Stimulated activated CD4-positive, alpha-beta T cell treated with anti-CD3 and anti-CD28 coated beads, Interleukin-4, amount 100 ng/mL, for 4 hours (primary cell): ENCODE results near the gene SPIRE2.
"Not testable (repeated sequence)": the region's sequence is repeated elsewhere in the genome, so short reads cannot be mapped to it uniquely, and the experiment has no call there.

ENCODE experiments used
- DNase-seq, 2 experiments: peaks; one replicate each; pipeline ENCODE4 v3.0.0-alpha.2; 2020

Gene SPIRE2

DNA sequence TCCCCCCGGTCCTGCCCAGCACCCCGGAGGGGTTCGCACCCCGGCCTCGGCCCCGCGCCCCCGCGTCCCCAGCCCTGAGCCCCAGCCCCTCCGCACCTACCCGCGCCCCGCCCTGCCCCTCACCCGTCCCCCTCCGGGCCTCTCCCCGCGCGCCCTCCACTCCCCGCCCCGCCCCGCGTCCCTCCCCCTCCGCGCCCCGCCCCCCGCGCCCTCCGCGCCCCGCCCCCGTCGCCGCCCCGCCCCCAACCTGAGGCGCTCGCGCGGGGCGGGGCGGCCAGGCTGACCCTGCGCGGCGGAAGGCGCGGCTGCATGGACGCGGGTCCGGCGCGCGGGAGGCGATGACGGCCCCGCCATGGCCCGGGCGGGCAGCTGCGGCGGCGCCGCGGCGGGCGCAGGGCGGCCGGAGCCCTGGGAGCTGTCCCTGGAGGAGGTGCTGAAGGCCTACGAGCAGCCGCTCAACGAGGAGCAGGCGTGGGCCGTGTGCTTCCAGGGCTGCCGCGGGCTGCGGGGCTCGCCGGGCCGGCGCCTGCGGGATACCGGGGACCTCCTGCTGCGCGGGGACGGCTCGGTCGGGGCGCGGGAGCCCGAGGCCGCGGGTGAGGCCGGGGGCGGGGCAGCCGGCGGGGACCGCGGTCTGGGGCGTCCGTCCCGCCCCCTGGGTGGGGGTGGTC, at the start of gene SPIRE2:
TSS of gene SPIRE2 (plus strand) at position 277 of the 671 bp plus-strand sequence. CDS start at position 353, 76 bp downstream.
- peak; percentile 52 to 67 for DNase-seq

DNA sequence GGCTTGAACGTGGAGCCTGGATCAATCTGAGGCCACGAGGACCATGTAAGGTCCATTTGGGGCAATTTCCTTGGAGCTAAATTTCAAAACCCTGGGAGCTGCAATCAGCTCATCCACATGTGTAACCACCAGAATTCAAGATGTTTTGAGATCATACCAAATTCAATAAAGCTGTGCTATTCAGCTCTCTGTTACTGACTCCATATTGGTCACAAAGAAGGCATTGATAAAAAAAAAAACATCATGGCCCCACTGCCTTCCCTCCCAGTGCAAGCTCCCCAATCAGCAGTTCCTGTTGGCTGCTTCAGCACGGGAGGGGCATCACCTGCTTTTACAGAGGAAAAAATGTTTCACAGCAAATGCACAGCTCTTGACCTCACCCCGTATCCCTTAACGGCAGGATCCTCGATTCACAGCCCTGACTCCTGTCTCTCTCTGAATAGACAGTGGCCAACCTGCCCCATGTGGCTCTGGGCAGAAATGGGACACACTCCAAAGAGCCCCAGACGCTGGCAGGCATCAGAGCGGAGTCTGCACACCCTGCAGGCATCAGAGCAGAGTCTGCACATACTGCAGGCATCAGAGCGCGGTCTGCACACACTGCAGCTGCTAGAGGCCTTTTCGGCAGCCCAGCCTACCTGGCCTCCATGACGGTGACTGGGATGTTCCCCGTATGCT, 48.9 kb upstream of the SPIRE2 start:
- no peak for DNase-seq

- no peak for DNase-seq
These were observed 48.4 kb upstream of the SPIRE2 start for GRCh38 chr16:89779909-89780305.

GRCh38 chr16:89782489-89782888, 45.8 kb upstream of the SPIRE2 start:
- no peak for DNase-seq

DNA sequence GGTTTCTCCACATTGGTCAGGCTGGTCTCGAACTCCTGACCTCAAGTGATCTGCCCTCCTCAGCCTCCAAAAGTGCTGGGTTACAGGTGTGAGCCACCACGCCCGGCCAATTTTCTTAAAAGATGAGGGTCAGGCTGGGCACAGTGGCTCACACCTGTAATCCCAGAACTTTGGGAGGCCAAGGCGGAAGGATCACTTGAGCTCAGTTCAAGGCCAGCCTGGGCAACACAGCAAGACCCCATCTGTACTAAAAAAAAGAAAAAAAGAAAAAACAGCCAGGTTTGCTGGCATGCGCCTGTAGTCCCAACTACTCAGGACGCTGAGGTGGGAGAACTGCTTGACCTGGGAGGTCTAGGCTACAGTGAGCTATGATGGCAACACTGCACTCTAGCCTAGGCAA, 44.3 kb upstream of the SPIRE2 start:
- DNase-seq = not testable (repeated sequence)

DNA sequence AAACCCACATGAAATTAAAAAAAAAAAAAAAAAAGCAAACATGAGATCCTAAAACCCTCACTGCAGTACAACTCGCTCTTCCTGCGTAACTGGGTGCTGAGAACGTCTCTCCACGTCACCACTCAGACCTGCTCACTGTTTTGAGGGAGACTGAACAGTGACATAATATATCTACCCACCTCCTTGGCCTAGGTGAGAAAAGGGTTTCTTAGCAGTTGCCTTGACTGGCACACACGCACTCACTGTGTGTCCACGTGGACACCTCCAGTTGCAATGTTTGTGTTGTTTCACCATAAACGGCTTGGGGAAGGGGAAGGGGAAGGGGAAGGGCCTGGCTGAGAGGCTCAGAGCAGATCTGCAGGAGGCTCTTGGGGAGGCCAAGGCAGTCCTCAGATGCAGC, 43.9 kb upstream of the SPIRE2 start:
- no peak for DNase-seq

DNA sequence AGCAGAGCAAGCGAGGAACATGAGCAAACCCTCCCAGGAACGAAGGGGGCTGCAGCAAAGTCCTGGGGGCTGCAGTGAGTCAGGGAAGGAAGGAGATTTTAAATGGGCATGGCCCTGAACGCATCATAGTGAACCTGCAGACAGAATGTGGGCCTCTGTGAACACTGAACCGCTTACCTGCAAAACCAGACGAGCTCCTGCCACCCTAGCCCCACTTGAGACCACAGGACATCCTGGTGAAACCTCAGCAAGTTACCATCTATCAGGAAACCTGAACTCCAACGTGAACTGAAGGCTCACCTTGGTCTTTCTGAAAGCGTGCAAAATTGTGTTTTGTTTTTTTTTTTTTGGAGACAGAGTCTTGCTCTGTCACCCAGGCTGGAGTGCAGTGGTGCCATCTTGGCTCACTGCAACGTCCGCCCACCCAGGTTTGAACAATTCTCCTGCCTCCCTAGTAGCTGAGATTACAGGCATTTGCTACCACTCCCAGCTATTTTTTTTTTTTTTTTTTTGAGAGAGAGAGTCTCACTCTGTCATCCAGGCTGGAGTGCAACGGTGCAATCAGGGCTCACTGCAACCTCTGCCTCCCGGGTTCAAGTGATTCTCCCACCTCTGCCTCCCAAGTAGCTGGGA, 42.6 kb upstream of the SPIRE2 start:
- no peak for DNase-seq

DNA sequence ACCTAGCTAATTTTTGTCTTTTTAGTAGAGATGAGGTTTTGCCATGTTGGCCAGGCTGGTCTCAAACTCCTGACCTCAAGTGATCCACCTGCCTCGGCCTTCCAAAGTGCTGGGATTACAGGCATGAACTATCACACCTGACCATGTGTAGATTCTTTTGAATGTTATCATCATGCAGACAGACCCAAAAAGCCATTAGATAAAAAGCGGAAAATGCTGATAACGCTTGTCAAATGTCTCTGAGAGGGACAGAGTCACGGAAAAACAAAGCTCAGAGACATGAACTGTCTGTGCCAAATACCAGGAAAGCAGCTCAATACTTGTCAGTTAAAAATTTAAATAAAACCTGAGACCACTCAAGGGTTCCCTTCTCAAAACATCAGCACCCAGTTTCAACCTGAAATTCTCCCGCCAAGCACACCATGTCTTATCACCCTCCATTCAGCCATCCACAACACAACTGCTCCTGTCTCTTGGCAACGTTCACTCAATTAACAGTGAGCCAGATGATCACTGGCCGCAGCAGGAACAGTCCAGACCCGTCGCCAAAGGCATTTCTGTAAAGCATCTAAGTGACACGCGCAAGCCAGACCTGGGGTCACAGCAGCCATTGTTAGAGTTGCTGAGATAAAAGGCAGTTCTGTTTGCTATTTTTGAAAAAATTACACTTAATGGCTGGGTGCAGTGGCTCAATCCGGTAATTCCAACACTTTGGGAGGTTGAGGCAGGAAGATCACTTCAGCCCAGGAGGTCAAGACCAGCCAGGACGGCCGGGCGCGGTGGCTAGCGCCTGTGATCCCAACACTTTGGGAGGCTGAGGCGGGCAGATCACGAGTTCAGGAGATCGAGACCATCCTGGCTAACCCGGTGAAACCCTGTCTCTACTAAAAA, 41.6 kb upstream of the SPIRE2 start:
- DNase-seq = no peak

GRCh38 chr16:89787365-89787805, 40.9 kb upstream of the SPIRE2 start:
- DNase-seq = no peak

DNA sequence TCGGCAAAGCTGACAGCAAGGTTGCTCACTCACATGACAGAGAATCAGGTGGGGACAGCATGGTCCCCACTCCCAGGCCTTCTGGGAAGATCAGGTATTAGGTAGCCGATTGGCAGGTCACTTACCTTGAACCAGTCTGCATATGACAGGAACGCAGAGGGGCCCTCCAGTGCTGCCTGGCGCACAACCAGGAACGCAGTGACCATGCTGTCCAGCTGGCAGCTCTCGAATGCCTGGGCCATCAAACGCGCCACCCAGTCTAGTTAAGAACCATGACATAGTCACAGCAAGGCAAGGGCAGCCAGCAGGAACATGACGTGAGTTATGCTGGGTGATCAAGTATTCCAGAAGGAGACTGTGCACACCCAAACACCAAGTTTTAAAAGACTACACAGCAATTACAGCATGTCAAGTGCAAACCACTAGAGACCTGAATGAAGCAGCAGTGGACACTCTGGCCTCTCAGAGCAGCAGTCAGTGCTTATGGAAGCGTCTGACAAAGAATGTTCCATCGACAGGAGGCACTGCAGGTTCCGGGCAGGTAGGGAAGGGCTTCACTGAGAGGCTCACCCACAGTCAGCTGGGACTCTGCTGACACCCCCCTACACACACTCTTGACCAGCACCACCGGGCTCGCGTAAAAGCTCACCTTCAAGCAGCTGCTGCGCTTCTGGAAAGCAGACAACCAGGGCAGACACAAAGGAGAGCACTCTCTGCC, 36.8 kb upstream of the SPIRE2 start:
- DNase-seq = no peak

- DNase-seq = peak; percentile 39 to 57
These were observed 35.2 kb upstream of the SPIRE2 start for GRCh38 chr16:89793092-89793491.

DNA sequence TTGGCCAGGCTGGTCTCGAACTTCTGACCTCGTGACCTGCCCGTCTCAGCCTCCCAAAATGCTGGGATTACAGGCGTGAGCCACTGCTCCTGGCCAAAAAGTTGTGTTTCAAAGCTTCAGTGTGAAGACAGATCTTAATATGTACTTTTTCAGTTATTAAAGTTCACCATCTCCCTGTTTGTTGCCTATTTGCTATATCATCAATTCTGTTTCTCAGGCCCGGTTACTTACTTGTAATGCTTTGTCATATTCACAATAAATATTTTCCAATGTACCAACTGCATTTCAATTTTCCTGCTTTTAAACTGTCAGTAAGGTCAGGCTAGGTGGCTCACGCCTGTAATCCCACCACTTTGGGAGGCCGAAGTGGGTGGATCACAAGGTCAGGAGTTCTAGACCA, 34.3 kb upstream of the SPIRE2 start:
- no peak for DNase-seq

GRCh38 chr16:89795676-89796075, 32.6 kb upstream of the SPIRE2 start:
- no peak for DNase-seq

- no peak for DNase-seq
These were observed 32.2 kb upstream of the SPIRE2 start for GRCh38 chr16:89796104-89796503.

- no peak for DNase-seq
These were observed 30.1 kb upstream of the SPIRE2 start for GRCh38 chr16:89798126-89798525.

- DNase-seq = no peak
These were observed 29.4 kb upstream of the SPIRE2 start for GRCh38 chr16:89798832-89799370.

DNA sequence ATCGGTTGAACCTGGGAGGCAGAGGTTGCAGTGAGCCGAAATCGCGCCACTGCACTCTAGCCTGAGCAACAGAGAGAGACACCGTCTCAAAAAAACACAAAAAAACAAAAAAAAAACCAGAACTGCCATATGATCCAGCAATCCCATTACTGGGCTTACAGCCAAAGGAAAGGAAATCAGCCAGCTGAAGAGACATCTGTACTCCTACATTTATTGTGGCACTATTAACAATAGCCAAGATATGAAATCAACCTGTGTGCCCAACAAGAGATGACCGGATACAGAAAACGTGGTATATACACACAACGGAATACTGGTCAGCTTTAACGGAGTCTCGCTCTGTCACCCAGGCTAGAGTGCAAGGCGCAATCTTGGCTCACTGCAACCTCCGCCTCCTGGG, 26.5 kb upstream of the SPIRE2 start:
- DNase-seq = no peak

DNA sequence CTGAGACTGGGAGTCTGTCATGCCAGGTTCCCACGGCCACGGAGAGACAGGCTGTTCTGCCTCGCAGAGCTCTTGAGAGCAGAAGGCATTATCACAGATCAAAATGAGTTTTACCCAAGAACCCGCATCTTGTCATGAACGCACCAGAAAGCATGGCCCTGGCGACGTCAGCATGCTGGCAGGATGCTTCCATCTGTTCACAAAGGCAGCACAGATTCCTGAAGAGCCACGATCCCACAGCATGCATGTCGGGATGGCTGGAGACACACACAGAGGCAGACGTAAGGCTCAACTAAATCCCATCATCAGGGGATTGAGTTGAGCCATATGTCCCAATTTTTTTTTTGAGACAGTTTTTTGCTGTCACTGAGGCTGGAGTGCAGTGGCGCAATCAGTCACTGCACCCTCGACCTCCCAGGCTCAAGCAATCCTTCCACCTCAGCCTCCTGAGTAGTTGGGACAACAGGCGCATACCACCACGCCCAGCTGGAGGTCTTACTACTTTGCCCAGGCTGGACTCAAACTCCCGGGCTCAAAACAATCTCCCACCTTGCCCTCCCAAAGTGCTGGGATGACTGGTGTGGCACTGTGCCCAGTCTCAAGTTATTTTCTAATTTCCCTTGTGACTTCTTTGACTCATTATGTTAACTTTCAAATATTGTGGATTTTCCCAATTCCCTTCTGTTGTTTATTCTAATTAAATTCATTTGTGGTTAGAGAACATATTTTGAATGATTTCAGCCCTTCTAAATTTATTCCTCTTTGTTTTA, 23.0 kb upstream of the SPIRE2 start:
- DNase-seq = no peak

DNA sequence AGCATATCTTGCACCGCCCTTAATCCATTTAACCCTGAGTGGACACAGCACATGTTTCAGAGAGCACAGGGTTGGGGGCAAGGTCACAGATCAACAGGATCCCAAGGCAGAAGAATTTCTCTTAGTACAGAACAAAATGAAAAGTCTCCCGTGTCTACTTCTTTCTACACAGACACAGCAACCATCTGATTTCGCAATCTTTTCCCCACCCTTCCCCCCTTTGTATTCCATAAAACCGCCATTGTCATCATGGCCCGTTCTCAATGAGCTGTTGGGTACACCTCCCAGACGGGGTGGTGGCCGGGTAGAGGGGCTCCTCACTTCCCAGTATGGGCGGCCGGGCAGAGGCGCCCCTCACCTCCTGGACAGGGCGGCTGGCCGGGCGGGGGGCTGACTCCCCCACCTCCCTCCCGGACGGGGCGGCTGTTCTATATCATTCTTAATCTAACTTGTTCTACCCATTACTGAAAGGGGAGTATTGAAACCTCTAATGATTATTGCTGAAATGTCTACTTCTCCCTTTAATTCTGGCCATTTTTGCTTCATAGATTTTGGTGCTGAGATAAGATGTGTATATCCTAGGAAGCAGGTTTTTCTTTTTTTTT, 21.6 kb upstream of the SPIRE2 start:
- DNase-seq = not testable (repeated sequence)

DNA sequence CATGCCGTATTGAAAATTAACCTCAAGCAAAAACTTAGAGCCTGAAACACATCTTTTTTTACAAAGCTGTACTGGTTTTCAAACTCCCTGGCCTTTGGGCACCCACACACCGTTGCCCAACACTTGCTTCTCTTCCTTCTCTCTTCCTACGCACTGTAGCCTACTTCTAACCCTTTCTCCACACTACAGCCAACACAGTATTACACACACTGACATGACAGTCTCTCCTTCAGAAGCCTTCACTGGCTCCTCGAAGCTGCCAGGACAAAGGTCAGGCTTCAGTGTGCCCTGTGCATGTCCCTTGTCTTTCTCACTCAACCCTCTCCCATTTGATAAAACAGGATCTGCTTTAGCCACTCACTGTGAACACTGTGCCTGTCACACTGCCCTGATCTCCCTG, 19.8 kb upstream of the SPIRE2 start:
- DNase-seq = no peak

DNA sequence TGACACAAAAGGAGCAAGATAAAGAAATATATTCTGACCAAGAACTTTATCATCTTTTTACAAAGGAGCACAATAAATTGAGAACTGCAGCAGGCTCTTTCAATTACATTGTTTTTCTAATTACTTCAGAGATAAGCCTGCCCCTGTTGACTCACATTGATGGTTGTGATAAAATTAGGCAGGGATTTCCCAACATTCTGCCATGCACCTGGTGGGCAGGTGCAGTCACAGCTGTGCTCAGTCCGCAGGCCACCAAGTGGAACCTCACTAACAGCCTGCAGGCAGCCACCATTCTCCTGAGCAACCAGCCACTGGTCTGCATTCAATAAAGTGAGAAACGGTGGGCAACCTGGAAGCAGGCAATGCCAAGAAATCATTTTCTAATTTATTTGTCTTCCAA, 17.0 kb upstream of the SPIRE2 start:
- no peak for DNase-seq
